Activated CD4-positive, alpha-beta T cell treated with anti-CD3 and anti-CD28 coated beads for 24 hours (primary cell): ENCODE data around the gene STK17A.
"Not testable (repeated sequence)": the region's sequence is repeated elsewhere in the genome, so short reads cannot be mapped to it uniquely, and the experiment has no call there.

Source experiments
- DNase-seq, 2 donors: peaks; one replicate each; pipeline ENCODE4 v3.0.0-alpha.2; 2020; ENCODE audit warnings: low read depth in 2 of 2

The STK17A gene

DNA sequence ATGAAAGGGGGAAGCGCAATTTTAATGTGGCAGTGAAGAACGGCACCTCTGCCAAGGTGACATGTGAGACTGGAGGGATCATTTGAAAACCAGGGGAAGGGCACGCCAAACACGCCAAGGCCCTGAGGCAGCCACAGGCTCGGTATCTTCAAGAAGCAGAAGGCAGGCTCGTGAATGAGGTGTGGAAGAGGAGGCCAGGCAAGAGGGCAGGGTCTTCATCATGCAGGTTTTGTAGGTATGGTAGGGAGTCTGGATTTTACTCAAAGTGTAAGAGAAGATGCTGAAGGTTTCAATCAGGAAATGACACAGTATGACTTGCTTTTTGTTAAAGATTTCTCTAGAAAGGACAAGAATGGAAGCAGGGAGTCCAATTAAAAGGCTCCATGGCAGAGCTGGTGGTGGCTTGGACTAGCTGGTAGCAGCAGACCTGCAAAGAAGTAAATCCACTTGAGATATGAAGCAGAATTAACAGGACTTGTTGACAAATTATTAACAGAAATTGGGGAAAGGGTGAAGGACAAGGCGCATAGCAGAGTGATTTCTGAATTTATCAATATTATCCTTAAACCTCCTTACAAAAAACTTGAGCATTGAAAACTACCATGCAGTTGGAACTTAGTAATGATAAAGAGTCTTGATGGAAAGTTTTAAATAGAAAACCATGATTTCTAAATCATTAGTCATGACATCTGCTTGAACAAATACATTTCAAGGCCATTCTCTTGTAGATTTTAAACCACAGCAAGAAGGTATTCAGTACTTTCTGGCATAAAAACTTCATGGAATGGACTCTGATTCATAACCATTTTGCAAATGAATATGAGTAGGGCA, 76.0 kb downstream of the STK17A start:
- no peak for DNase-seq

DNA sequence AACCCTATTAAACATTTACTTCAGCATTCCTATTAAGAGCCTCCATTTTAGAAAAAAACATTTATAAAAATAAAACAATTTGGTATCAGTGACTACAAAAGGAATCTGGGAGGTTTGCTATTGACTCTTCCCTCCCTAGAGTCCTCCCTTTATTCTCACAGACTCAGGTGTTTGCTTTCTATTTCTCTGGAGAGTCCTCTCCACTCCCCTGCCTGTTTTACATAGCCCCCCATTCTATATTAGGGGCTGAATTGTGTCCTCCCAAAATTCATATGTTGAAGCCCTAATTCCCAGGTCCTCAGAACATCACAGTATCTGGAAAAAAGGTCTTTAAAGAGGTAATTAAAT, 76.6 kb downstream of the STK17A start:
- no peak for DNase-seq

DNA sequence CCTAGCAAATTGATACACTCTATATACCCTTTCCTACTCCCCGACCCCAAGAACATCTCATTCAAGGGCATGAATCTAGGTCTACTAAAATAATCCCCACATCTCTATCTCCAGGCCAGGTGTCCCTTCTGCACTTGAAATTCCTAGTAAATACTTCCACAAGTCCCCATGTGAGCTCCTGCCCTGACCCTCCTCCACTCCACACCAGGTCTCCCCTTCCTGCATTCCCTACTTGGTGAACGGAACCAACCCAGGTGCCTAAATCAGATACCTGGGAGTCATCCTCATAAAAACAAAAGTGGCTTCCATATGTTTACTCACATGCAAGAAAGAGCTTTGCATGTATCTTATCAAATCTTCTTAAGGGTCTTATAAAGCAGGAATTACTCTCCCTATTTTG, 77.2 kb downstream of the STK17A start:
- DNase-seq, result no peak

DNA sequence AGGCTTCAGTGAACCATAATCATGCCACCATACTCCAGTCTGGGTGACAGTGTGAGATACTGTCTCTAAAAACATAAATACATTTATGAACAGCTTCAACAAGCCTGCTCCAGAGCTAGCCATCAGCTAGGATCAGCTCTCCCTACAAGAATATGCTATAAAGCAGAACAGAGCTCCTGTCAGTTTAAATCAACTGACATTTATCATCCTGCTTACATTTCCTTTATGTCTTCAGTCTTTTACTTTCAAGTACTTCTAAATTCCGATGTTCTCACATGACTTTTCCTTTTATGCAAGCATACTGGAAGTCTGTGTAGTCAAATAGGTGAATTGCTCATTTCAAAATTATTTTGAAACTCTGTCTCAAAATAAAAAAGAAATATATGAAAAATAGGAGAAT, 81.8 kb downstream of the STK17A start:
- DNase-seq, result no peak

DNA sequence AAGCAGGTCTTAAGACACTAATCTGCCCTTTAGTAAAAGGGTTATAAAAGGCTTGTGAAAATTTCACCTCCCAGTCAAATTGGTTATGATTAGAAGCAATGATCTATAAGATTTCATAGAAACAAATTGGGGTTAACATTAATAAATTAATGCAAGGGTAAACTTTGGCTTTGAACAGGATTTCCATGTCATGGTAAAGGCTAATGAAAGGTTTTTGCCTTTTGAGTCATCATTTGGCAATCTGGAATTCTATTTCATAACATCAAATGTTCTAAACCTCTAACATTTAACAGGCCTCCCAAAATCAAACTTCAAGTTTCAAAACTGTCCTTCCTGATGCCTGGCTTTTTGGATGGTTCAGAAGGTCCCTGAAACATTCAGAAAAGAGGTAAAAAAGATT, 84.0 kb downstream of the STK17A start:
- DNase-seq, result no peak

DNA sequence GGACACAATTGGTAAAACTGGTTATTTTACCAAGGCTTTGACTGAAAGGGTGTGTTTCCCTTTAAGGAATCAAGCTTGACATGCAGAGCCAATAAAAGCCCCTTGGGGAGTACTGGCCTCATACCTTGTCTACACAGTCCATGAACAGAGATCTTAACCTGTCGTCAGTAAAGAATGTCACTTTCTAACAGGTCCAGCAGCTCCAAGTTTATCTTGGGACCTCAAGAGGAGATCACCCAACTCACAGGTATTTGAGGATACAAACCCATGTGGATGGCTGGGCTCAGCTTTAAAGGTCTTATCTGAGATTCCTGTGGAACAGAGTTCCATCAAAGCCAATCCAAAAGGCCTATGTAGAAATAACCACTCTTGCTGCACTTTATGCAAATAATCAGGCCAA, 85.1 kb downstream of the STK17A start:
- no peak for DNase-seq

DNA sequence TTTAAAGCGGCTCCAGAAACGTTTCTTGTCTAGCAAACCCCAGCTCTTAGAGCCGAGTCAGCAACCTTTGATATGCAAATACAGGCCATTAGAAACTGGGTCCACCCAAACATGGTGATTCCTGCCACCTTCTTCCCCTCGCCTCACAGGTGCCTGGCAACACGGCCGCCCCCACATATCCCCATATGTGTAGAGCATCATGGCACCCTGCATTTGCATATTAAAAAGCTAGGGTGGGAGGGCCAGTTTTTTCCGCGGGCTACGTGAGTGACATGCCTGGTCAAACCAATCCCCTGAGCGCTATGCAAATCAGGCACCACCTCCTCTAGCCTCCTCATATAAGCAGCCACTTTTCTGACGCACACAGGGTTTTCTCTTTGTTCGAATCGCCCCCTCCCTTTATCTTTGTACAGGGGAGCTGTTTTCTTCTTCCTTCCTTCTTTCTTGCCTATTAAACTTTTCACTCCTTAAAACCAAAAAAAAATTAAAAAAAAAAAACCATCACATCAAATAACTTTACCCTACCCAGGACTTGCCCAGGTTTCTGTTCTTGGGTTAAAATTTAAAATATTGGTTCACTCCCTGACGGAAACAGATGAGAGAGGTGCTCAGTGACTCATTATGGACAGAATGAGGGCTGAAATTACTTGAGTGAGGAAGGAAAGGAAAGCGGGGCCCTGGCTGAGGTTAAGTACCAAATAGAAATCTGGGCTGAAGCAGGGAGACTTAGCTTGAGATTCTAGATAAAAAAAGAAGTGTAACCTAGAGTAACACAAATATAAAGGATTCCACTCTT, 86.6 kb downstream of the STK17A start:
- peak; percentile 67 to 69 for DNase-seq

DNA sequence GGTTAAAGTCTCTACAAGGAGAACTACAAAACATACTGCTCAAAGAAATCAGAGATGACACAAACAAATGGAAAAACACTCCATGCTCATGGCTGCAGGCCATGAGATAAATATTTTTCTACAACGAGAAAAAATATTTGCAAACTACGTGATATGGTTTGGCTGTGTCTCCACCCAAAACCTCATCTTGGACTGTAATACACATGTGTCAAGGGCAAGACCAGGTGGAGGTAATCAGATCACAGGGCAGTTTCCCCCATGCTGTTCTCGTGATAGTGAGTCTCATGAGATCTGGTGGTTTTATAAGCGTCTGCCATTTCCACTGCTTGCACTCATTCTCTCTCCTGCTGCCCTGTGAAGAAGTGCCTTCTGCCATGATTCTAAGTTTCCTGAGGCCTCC, 88.6 kb downstream of the STK17A start:
- DNase-seq, result no peak

DNA sequence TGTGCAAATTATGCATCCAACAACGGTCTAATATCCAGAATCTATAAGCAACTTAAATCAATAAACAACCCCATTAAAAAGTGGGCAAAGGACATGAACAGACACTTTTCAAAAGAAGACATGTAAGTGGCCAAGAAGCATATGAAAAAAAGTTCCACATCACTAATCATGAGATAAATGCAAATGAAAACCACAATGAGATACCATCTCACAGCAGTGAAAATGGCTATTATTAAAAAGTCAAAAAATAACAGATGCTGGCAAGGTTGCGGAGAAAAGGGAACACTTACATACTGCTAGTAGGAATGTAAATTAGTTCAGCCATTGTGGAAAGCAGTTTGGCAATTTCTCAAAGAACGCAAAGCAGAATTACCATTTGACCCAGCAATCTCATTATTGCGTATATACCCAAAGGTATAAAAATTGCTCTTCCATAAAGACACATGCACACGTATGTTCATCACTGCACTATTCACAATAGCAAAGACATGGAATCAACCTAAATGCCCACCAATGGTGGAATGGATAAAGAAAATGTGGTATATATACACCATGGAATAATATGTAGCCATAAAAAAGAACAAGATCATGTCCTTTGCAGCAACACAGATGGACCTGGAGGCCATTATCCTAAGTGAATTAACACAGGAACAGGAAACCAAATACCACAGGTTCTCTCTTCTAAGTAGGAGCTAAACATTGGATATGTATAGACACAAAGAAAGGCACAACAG, 90.5 kb downstream of the STK17A start:
- not testable (repeated sequence) for DNase-seq

DNA sequence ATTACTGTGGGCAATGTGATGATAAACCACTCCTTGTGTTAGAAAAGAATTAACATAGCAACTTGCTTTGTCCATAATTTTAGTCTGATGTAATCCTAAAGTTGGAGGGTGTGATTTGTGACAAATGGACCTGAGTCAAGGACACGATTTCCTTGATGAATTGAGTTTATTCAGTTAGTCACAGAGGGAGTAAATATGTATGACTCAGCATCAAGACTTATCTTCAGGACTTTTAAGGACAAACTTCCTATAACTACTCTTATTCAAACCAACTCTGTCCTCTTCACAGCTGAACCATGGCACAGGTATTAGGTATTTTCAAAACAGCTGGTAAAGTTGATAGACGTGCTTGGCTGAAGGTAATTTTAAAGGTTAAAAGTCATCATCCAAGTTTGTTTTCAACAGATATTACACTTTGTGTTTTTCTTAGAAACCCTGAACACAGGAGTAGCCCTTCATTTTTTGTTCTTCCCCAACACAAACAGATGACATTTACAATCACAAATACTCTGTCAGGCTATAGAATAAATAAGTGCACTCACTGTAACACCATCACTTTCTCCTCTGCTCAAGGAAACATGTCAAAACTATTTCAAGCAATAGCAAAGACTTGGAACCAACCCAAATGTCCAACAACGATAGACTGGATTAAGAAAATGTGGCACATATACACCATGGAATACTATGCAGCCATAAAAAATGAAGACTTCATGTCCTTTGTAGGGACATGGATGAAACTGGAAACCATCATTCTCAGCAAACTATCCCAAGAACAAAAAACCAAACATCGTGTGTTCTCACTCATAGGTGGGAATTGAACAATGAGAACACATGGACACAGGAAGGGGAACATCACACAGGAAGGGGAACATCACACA, 91.9 kb downstream of the STK17A start:
- DNase-seq, result no peak
